ENCODE measurements around the gene KCNJ13.
A peak's percentile ranks its signal among the peaks of the same experiment; 100 is the strongest.
"Not testable (repeated sequence)": the region's sequence is repeated elsewhere in the genome, so short reads cannot be mapped to it uniquely, and the experiment has no call there.

KCNJ13 gene

GRCh38 chr2:232770207-232770606 lies 6.2 kb downstream of the KCNJ13 start:
- DNase-seq (ENCODE audit: low read depth in 2 of 3, low spot score in 1 of 3), result no peak

- no peak for DNase-seq (ENCODE audit: low read depth in 2 of 3, low spot score in 1 of 3)
Observed at GRCh38 chr2:232767866-232768265, 8.5 kb downstream of the KCNJ13 start.

DNA sequence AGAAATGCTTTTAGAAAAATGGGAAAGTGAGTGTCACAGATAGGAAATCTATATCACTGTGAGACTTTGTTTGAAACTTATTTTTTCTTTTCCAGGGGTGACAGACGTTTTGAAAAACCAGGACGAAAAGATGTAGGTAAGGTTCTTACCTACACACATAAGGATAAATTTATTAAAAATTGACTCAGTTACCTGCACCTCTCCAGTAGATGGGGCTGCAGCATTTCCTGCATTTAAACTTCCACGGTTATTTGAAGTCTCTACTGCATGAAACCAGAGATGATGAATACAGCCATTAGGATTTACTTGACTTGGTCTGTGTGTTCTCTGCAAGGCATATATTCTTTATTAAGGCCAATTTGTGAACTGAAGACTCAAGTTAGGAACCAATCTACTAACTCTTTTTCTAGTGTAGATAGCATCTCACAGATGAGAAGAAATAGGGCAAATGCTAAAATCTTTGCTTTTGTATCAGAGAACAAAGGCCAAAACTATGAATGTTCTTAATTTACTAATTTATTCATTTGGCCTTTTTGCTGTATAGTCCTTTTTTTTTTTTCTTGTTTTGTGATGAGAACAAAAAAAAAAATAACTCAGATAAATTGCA lies 15.0 kb downstream of the KCNJ13 start:
- DNase-seq (ENCODE audit: low read depth in 2 of 3, low spot score in 1 of 3), result peak in 1 of 3 donors; percentile 5

DNA sequence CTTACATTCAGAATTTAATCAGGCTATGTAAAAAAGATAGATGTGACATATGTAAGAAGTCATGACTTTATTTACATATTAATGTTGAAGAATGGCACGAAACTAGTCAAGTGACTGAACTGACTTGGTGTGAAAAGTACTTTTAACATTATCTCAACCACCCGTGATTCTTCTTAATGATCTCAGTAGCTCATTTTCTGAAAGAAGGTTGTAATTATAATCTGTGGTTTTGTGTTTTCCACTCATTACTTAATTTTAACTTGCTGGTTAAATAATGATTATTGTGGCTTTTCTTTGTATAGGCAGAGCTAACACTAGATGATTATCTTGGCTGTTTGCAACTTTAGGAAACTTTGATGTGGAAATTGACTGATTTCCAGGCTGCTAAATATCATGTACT lies 18.5 kb downstream of the KCNJ13 start:
- DNase-seq (ENCODE audit: low read depth in 2 of 3, low spot score in 1 of 3), result no peak

DNA sequence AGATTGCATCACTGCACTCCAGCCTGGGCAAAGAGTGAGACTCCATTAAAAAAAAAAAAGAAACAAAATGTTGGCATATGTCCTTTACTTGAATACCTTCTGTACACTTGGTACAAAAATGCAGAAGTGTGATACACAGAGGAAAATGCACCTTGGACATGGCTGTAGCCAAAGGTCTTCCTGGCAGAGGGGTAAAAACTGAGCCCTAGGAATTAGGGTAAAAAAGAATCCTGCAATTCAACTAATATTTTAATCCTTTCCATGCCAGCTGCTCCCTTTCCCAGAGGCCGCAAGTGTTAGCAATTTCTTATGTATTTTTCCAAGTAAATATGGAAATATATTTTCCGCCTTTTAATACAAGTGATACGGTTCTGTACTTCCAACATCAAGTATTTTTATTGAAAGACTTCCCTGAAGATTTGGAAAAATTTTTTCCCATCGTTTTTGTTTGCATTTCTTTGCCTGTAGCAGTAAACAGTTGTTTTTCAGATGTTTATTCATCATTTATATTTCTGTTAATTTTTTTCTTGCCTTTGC lies 26.2 kb downstream of the KCNJ13 start:
- DNase-seq (ENCODE audit: low read depth in 2 of 3, low spot score in 1 of 3), result no peak

GRCh38 chr2:232749331-232749730 lies 27.0 kb downstream of the KCNJ13 start:
- no peak for DNase-seq (ENCODE audit: low read depth in 2 of 3, low spot score in 1 of 3)

DNA sequence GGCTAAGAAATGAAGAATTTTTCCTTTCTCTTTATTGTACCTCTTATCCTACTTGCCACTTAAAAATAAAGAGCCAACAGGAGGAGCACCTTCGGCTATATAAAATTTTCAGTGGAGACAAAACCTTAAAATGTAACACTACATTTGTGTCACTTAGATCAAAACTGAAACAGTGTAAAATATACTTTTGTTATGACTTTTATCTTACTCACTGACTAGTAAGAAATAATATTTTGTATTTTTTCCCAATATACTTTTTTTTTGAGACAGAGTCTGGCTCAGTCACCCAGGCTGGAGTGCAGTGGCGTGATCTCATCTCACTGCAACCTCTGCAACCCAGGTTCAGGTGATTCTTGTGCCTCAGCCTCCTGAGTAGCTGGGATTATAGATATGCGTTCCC lies 28.3 kb downstream of the KCNJ13 start:
- no peak for DNase-seq (ENCODE audit: low read depth in 2 of 3, low spot score in 1 of 3)

GRCh38 chr2:232744963-232745362 lies 31.4 kb downstream of the KCNJ13 start:
- DNase-seq (ENCODE audit: low read depth in 2 of 3, low spot score in 1 of 3), result no peak

GRCh38 chr2:232741972-232742371 lies 34.4 kb downstream of the KCNJ13 start:
- DNase-seq (ENCODE audit: low read depth in 2 of 3, low spot score in 1 of 3), result no peak

DNA sequence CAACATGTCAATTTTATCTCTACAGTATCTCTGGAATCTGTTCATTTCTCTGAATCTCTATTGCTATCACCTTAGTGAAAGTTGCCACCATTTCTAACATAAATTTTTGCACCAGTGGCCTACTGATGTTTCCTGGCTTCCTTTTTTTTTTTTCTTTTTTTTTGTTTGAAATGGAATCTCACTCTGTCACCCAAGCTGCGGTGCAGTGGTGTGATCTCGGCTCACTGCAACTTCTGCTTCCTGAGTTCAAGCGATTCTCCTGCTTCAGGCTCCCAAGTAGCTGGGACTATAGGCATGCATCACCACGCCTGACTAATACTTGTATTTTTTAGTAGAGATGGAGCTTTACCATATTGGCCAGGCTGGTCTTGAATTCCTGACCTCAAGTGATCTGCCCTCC lies 35.1 kb downstream of the KCNJ13 start:
- DNase-seq (ENCODE audit: low read depth in 2 of 3, low spot score in 1 of 3), result no peak

DNA sequence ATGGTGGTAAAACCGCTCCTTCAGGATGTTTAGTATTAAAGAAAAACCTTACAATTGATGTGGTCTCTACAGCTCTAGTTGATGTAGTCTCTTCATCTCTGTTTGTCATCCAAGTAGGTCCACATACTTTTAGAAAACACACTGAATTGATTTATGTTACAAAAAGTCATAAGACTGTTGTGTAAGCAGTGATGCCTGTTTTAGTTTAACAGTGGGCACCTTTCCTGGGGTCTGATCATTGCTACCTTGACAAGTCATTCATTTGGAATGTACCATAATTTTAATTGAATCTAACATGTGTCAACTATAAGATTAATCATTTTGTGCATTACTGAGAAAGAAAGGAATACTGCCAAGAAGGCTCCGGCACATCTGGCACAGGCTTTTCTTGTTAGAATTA lies 44.9 kb downstream of the KCNJ13 start:
- no peak for DNase-seq (ENCODE audit: low read depth in 2 of 3, low spot score in 1 of 3)

DNA sequence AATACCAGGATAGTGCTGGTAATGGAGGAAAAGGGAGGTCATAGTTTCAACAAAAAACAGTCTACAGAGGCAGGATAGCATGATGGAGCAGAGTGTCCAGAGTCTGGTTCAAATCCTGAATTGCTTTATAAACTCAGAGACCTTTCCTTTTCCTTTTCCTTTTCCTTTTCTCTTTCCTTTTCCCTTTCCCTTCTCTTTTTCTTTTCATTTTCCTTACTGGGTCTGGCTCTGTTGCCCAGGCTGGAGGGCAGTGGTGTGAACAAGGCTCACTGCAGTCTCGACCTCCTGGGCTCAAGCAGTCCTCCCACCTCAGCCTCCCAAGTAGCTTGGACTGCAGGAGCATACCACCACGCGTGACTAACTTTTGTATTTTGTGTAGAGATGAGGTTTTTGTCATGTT lies 47.6 kb downstream of the KCNJ13 start:
- DNase-seq (ENCODE audit: low read depth in 2 of 3, low spot score in 1 of 3), result no peak

GRCh38 chr2:232723027-232723426 lies 53.3 kb downstream of the KCNJ13 start:
- no peak for DNase-seq (ENCODE audit: low read depth in 2 of 3, low spot score in 1 of 3)

- DNase-seq (ENCODE audit: low read depth in 2 of 3, low spot score in 1 of 3), result no peak
Observed at GRCh38 chr2:232721882-232722281, 54.5 kb downstream of the KCNJ13 start.

- no peak for DNase-seq (ENCODE audit: low read depth in 2 of 3, low spot score in 1 of 3)
Observed at GRCh38 chr2:232721261-232721660, 55.1 kb downstream of the KCNJ13 start.

GRCh38 chr2:232720056-232720455 lies 56.3 kb downstream of the KCNJ13 start:
- DNase-seq (ENCODE audit: low read depth in 2 of 3, low spot score in 1 of 3), result not testable (repeated sequence)

All from stimulated activated CD4-positive, alpha-beta T cell treated with anti-CD3 and anti-CD28 coated beads, Interleukin-12 subunit alpha, Interleukin-12 subunit beta, amount 100 ng/mL, for 48 hours (primary cell).